Ishikawa (cell line): ENCODE data around the gene STARD10.

ENCODE experiments used
- CEBPB ChIP-seq: IDR thresholded peaks from 2 replicates; pipeline ENCODE4 v1.6.1; 2012
- CREB1 ChIP-seq: IDR thresholded peaks from 2 replicates; pipeline ENCODE4 v1.6.1; 2012; ENCODE audit warnings: low read depth
- EGR1 ChIP-seq: IDR thresholded peaks from 2 replicates; pipeline ENCODE4 v1.6.1; 2012
- EP300 ChIP-seq: IDR thresholded peaks from 2 replicates; pipeline ENCODE4 v1.6.1; 2012; ENCODE audit warnings: borderline replicate concordance
- FOXM1 ChIP-seq: IDR thresholded peaks from 2 replicates; pipeline ENCODE4 v1.6.1; 2012; ENCODE audit warnings: low read depth, borderline replicate concordance
- NFIC ChIP-seq: IDR thresholded peaks from 2 replicates; pipeline ENCODE4 v1.6.1; 2012
- RAD21 ChIP-seq: IDR thresholded peaks from 2 replicates; pipeline ENCODE4 v1.6.1; 2012; ENCODE audit warnings: low read depth
- REST ChIP-seq: IDR thresholded peaks from 2 replicates; pipeline ENCODE4 v1.6.1; 2012; ENCODE audit warnings: low read depth, mild to moderate bottlenecking
- TAF1 ChIP-seq: IDR thresholded peaks from 2 replicates; pipeline ENCODE4 v1.6.1; 2012; ENCODE audit warnings: low read depth, mild to moderate bottlenecking
- TCF12 ChIP-seq: IDR thresholded peaks from 2 replicates; pipeline ENCODE4 v1.6.1; 2012; ENCODE audit warnings: low read depth
- TEAD4 ChIP-seq: IDR thresholded peaks from 2 replicates; pipeline ENCODE4 v1.6.1; 2012
- YY1 ChIP-seq: IDR thresholded peaks from 2 replicates; pipeline ENCODE4 v1.6.1; 2012; ENCODE audit warnings: low read depth
- ZBTB7A ChIP-seq: IDR thresholded peaks from 2 replicates; pipeline ENCODE4 v1.6.1; 2012; ENCODE audit warnings: low read depth
- TF ChIP-seq, protein P1 (sequence below): IDR thresholded peaks from 2 replicates; pipeline ENCODE4 v1.6.1; 2012
- TF ChIP-seq, protein P2 (sequence below): IDR thresholded peaks from 2 replicates; pipeline ENCODE4 v1.6.1; 2012

Gene STARD10

GRCh38 chr11:72726266-72727220 is 67.3 kb downstream of the STARD10 start:
- TF ChIP-seq TCF12, result no peak
- TF ChIP-seq EGR1, result no peak
- TF ChIP-seq EP300, result no peak
- TF ChIP-seq RAD21, result no peak
- no peak for TF ChIP-seq CEBPB
- TF ChIP-seq TAF1, result no peak
- TF ChIP-seq, protein P1, sequence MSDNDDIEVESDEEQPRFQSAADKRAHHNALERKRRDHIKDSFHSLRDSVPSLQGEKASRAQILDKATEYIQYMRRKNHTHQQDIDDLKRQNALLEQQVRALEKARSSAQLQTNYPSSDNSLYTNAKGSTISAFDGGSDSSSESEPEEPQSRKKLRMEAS, result no peak
- no peak for TF ChIP-seq TEAD4
- no peak for TF ChIP-seq CREB1
- no peak for TF ChIP-seq YY1
- TF ChIP-seq, protein P2, sequence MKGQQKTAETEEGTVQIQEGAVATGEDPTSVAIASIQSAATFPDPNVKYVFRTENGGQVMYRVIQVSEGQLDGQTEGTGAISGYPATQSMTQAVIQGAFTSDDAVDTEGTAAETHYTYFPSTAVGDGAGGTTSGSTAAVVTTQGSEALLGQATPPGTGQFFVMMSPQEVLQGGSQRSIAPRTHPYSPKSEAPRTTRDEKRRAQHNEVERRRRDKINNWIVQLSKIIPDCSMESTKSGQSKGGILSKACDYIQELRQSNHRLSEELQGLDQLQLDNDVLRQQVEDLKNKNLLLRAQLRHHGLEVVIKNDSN, result no peak
- TF ChIP-seq FOXM1, result no peak
- no peak for TF ChIP-seq ZBTB7A
- TF ChIP-seq REST, result no peak
- no peak for TF ChIP-seq NFIC

- TF ChIP-seq TEAD4, result no peak
- TF ChIP-seq, protein P1, result no peak
Observed at GRCh38 chr11:72725724-72726028, 68.2 kb downstream of the STARD10 start.

GRCh38 chr11:72724851-72725723 is 68.8 kb downstream of the STARD10 start:
- TF ChIP-seq REST (no peak), ZBTB7A (no peak), RAD21 (peak; percentile 90), CREB1 (no peak), FOXM1 (no peak)

GRCh38 chr11:72724021-72724551 is 69.8 kb downstream of the STARD10 start:
- no peak for TF ChIP-seq RAD21
- no peak for TF ChIP-seq YY1
- TF ChIP-seq, protein P1, result no peak
- TF ChIP-seq REST, result no peak
- TF ChIP-seq NFIC, result no peak
- no peak for TF ChIP-seq ZBTB7A
- no peak for TF ChIP-seq EP300
- TF ChIP-seq TAF1, result no peak
- TF ChIP-seq CEBPB, result no peak
- TF ChIP-seq FOXM1, result no peak
- TF ChIP-seq EGR1, result no peak
- TF ChIP-seq TCF12, result no peak
- TF ChIP-seq CREB1, result no peak
- TF ChIP-seq, protein P2, result no peak
